Gastroesophageal sphincter (tissue), 4 donors: Measurements from ENCODE around the gene BRD7. TPM values are rescaled to one million over a fixed set of nuclear protein-coding genes. Genes with fewer than 3 reads are reported as not detected.

Experiments used
- ATAC-seq: fragments of 150-250 bp; one replicate; pipeline ENCODE4 v1.9.1; 2016; ENCODE audit warnings: mild to moderate bottlenecking, moderate library complexity
- H3K27ac ChIP-seq, 4 donors: fragments of 200-600 bp; sonication (generic) in 3 of 4; 1 replicate in 3 of 4; 2 replicates in 1 of 4; pipeline ENCODE4 v1.5.1; 2016 to 2019
- H3K27me3 ChIP-seq: fragments of 200-600 bp; sonication (generic); one replicate; pipeline ENCODE4 v1.5.1; 2019
- H3K36me3 ChIP-seq, 2 donors: fragments of 200-600 bp; sonication (generic); one replicate each; pipeline ENCODE4 v1.5.1; 2019; ENCODE audit warnings: control low read depth in 1 of 2
- H3K4me1 ChIP-seq, 3 donors: fragments of 200-600 bp; sonication (generic); 1 replicate in 2 of 3; 2 replicates in 1 of 3; pipeline ENCODE4 v1.5.1; 2016 to 2019; ENCODE audit warnings: control low read depth in 2 of 3
- H3K4me3 ChIP-seq, 2 donors: fragments of 200-600 bp; sonication (generic); one replicate each; pipeline ENCODE4 v1.5.1; 2019; ENCODE audit warnings: mild to moderate bottlenecking in 1 of 2, moderate library complexity in 1 of 2
- H3K9me3 ChIP-seq, 3 donors: fragments of 200-600 bp; sonication (generic); one replicate each; pipeline ENCODE4 v1.5.1; 2017 to 2019; ENCODE audit warnings: control low read depth in 2 of 3
- CTCF ChIP-seq, 4 experiments: fragments of 200-600 bp in 2 of 4; fragments of 450-650 bp in 2 of 4; sonication (generic) in 1 of 4; IDR thresholded peaks; one replicate each; pipeline ENCODE4 v1.5.1; 2017 to 2019; ENCODE audit warnings: antibody characterized with exemption in 4 of 4, mild to moderate bottlenecking in 2 of 4, moderate library complexity in 2 of 4
- EP300 ChIP-seq: sonication (generic); formaldehyde crosslinking; IDR thresholded peaks from one replicate; pipeline ENCODE4 v1.6.1; 2017; ENCODE audit warnings: antibody characterized with exemption, mild to moderate bottlenecking
- POLR2A ChIP-seq, 2 donors: fragments of 450-650 bp; IDR thresholded peaks; one replicate each; pipeline ENCODE4 v1.6.1; 2017; ENCODE audit warnings: antibody characterized with exemption in 2 of 2, mild to moderate bottlenecking in 2 of 2, moderate library complexity in 1 of 2
- POLR2AphosphoS5 ChIP-seq: sonication (generic); formaldehyde crosslinking; IDR thresholded peaks from one replicate; pipeline ENCODE4 v1.6.1; 2017; ENCODE audit warnings: antibody characterized with exemption
- WGBS, 2 donors: methylation state at CpG; one replicate each; pipeline ENCODE4 v1.1.5; 2018; ENCODE audit warnings: low coverage in 1 of 2; 5-methylcytosine and 5-hydroxymethylcytosine counted together
- total RNA-seq, 4 donors: library from RNA; depleted of rRNA; stranded (reverse); fragments of >200 nt; gene quantifications; one replicate each; pipeline ENCODE4 v1.1.0, GENCODE V29; 2016

The BRD7 gene
- total RNA-seq, 4 donors from 2014 or later, result 59.1 to 84.0 (median 70.5) TPM

GRCh38 chr16:50276801-50277555 lies 91.8 kb downstream of the BRD7 start:
- Histone ChIP-seq H3K36me3 (no peaks in the 10 kb centered on the region), H3K9me3 (no peaks in the 10 kb centered on the region), H3K4me3 (no peak overlapping the region), H3K27ac (peak overlapping the region in 1 of 4 donors; percentile 0), H3K27me3 (no peaks in the 10 kb centered on the region), H3K4me1 (peaks cover 0 to 6% (median 5%) of the 10 kb centered on the region in 3 donors)
- WGBS, 2 donors, result 86 to 91% methylated on average over 4 of the region's 4 CpGs
- no peak for TF ChIP-seq EP300
- TF ChIP-seq POLR2AphosphoS5, result no peak
- no peak for TF ChIP-seq CTCF (IDR thresholded peaks at IDR 0.05)
- ATAC-seq, result no peak

GRCh38 chr16:50276326-50276640 lies 92.5 kb downstream of the BRD7 start:
- peak overlapping the region in 1 of 4 donors; percentile 0 for H3K27ac ChIP-seq
- no peak for ATAC-seq
- H3K36me3 ChIP-seq, result no peaks in the 10 kb centered on the region
- TF ChIP-seq POLR2AphosphoS5 (no peak), POLR2A (IDR thresholded peaks at IDR 0.05) (no peak), CTCF (IDR thresholded peaks at IDR 0.05) (no peak), EP300 (no peak)
- no peaks in the 10 kb centered on the region for H3K27me3 ChIP-seq
- 93% methylated on average over 2 of the region's 2 CpGs; no CpG with 5 or more reads in 1 of the 2 donors for WGBS, 2 donors
- no peak overlapping the region for H3K4me3 ChIP-seq
- H3K9me3 ChIP-seq, result no peaks in the 10 kb centered on the region
- peaks cover 0 to 4% (median 0%) of the 10 kb centered on the region in 3 donors for H3K4me1 ChIP-seq

- Histone ChIP-seq H3K4me3 (peak overlapping the region in 1 of 2 donors; percentile 34), H3K4me1 (no peaks in the 10 kb centered on the region), H3K36me3 (no peaks in the 10 kb centered on the region), H3K27ac (peak overlapping the region in 2 of 4 donors; percentile 54 to 59), H3K9me3 (no peaks in the 10 kb centered on the region), H3K27me3 (no peaks in the 10 kb centered on the region)
- ATAC-seq, result no peak
- TF ChIP-seq POLR2AphosphoS5 (no peak), CTCF (IDR thresholded peaks at IDR 0.05) (no peak), EP300 (no peak), POLR2A (IDR thresholded peaks at IDR 0.05) (no peak)
- 100% methylated on average over 1 of the region's 12 CpGs; no CpG with 5 or more reads in 1 of the 2 donors for WGBS, 2 donors
Measured at GRCh38 chr16:50275428-50276325, 93.1 kb downstream of the BRD7 start.

GRCh38 chr16:50275098-50275415 lies 93.7 kb downstream of the BRD7 start:
- H3K27ac ChIP-seq, result peak overlapping the region in 3 of 4 donors; percentile 51 to 59 (median 54)

More at GRCh38 chr16:50275098-50275415, 93.7 kb downstream of the BRD7 start:
- WGBS, 2 donors, result no CpG with 5 or more reads among the region's 3 CpGs
- H3K36me3 ChIP-seq, result no peaks in the 10 kb centered on the region
- peak overlapping the region in 1 of 2 donors; percentile 34 for H3K4me3 ChIP-seq
- no peaks in the 10 kb centered on the region for H3K9me3 ChIP-seq
- no peaks in the 10 kb centered on the region for H3K27me3 ChIP-seq
- H3K4me1 ChIP-seq, result no peaks in the 10 kb centered on the region
- ATAC-seq, result no peak
- TF ChIP-seq POLR2A (IDR thresholded peaks at IDR 0.05), result no peak
- TF ChIP-seq POLR2AphosphoS5, result no peak
- TF ChIP-seq CTCF (IDR thresholded peaks at IDR 0.05), result no peak
- no peak for TF ChIP-seq EP300
